A673 (cell line): Measurements from ENCODE around the gene CTNNA2. TPM values are rescaled to one million over a fixed set of nuclear protein-coding genes. Genes with fewer than 3 reads are reported as not detected.

Experiments used
- BruUV-seq: library from RNA; stranded (reverse); fragments of 400-500 nt; replicated peaks from 2 replicates; lab custom pipeline; 2021; lab: Mats Ljungman, UMichigan
- CTCF ChIA-PET: fragments of 300-600 bp; sonication (Branson Sonifier 250); formaldehyde crosslinking; loops from one replicate; lab custom pipeline; 2022; ENCODE audit warnings: antibody characterized with exemption; lab: Charles Lee
- POLR2A ChIA-PET: fragments of 300-600 bp; sonication (Branson Sonifier 250); formaldehyde crosslinking; loops from one replicate; lab custom pipeline; 2022; ENCODE audit warnings: antibody characterized with exemption; ENCODE audit not compliant: low non-redundant PET; lab: Charles Lee
- DNase-seq: peaks from one replicate; pipeline ENCODE4 v3.0.0-alpha.2; 2015; ENCODE audit warnings: low spot score
- H3K27ac ChIP-seq: fragments of 200-600 bp; sonication (generic); 2 replicates; pipeline ENCODE4 v1.5.1; 2016; ENCODE audit warnings: mixed run types, low read depth, mild to moderate bottlenecking, mixed read lengths, antibody characterized with exemption, low read length; ENCODE audit not compliant: poor library complexity, severe bottlenecking
- H3K27me3 ChIP-seq: fragments of 200-600 bp; sonication (generic); replicated peaks from 2 replicates; pipeline ENCODE4 v1.6.1; 2017; ENCODE audit warnings: mixed run types, low read depth, mild to moderate bottlenecking, mixed read lengths, antibody characterized with exemption, low read length; ENCODE audit not compliant: insufficient read depth, poor library complexity
- H3K36me3 ChIP-seq: fragments of 200-600 bp; sonication (generic); 2 replicates; pipeline ENCODE4 v1.6.1; 2016; ENCODE audit warnings: mixed run types, mild to moderate bottlenecking, mixed read lengths, antibody characterized with exemption, low read length; ENCODE audit not compliant: insufficient read depth, poor library complexity, severe bottlenecking
- H3K4me1 ChIP-seq: fragments of 200-600 bp; sonication (generic); 2 replicates; pipeline ENCODE4 v1.6.1; 2017; ENCODE audit warnings: mixed run types, mild to moderate bottlenecking, mixed read lengths, antibody characterized with exemption, low read length; ENCODE audit not compliant: insufficient read depth, poor library complexity, severe bottlenecking
- H3K4me3 ChIP-seq: fragments of 200-600 bp; sonication (generic); 2 replicates; pipeline ENCODE4 v1.5.1; 2016; ENCODE audit warnings: low read depth, mixed run types, mild to moderate bottlenecking, mixed read lengths, low read length; ENCODE audit not compliant: poor library complexity, severe bottlenecking
- H3K9me3 ChIP-seq: fragments of 200-600 bp; sonication (generic); 2 replicates; pipeline ENCODE4 v1.6.1; 2016; ENCODE audit warnings: mixed run types, low read depth, mild to moderate bottlenecking, mixed read lengths, antibody characterized with exemption, low read length; ENCODE audit not compliant: poor library complexity, severe bottlenecking
- EZH2 ChIP-seq: fragments of 200-600 bp; sonication (generic); IDR thresholded peaks from 2 replicates; pipeline ENCODE4 v1.6.1; 2017; ENCODE audit warnings: borderline replicate concordance, low read depth, mild to moderate bottlenecking, mixed read lengths, antibody characterized with exemption, low read length; ENCODE audit not compliant: poor library complexity, severe bottlenecking
- intact Hi-C: fragments of 100-400 bp; cut with micrococcal nuclease; formaldehyde crosslinking; loops from one replicate; pipeline ENCODE4 v1.10.0; 2022; ENCODE audit not compliant: unreplicated experiment
- total RNA-seq: library from RNA; stranded (reverse); gene quantifications from 2 replicates; pipeline ENCODE4 v1.2.3, GENCODE V29; 2021
- TF ChIP-seq, protein P1 (sequence below): fragments of 300-800, 200-600 bp; sonication (generic); conservative IDR thresholded peaks from 2 replicates; pipeline ENCODE4 v1.5.1; 2017; ENCODE audit warnings: low read depth, mild to moderate bottlenecking, antibody characterized with exemption, low read length, moderate library complexity, mixed read lengths

CTNNA2 gene
- total RNA-seq, 1 experiment from 2014 or later: not detected

DNA sequence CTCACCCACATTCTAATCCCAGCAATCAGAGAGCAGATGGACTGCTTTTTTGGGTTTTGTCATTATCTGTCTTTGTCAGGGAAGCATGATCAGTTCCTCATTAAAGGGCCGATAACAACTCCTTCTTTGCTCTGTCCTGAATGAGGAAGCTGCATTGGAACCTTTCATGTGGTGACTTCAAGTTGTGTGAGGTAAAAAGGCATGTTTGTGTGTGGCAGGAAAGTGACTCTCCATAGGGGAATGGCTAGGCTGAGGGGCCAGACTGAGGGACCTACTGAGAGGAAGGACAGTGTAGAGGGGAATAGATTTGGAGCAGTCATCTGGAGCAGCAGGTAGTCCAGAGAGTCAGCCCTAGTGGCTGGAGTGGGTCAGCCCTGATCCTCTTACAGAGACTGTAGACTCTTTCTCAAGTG lies 815.3 kb downstream of the CTNNA2 start:
- ChIA-PET POLR2A (interaction anchor here (0.6 kb wide), 1 partner anchor 81 kb away, joined by 3 read pairs; no protein-coding TSS in a partner anchor), CTCF (no interaction called here)
- Histone ChIP-seq H3K36me3 (no peaks in the 10 kb centered on the region), H3K27me3 (peaks cover 12% of the 10 kb centered on the region), H3K27ac (no peak overlapping the region), H3K4me1 (no peaks in the 10 kb centered on the region), H3K9me3 (no peaks in the 10 kb centered on the region), H3K4me3 (no peak overlapping the region)
- no TSS peak for BruUV-seq
- no peak for TF ChIP-seq EZH2
- TF ChIP-seq, protein P1, sequence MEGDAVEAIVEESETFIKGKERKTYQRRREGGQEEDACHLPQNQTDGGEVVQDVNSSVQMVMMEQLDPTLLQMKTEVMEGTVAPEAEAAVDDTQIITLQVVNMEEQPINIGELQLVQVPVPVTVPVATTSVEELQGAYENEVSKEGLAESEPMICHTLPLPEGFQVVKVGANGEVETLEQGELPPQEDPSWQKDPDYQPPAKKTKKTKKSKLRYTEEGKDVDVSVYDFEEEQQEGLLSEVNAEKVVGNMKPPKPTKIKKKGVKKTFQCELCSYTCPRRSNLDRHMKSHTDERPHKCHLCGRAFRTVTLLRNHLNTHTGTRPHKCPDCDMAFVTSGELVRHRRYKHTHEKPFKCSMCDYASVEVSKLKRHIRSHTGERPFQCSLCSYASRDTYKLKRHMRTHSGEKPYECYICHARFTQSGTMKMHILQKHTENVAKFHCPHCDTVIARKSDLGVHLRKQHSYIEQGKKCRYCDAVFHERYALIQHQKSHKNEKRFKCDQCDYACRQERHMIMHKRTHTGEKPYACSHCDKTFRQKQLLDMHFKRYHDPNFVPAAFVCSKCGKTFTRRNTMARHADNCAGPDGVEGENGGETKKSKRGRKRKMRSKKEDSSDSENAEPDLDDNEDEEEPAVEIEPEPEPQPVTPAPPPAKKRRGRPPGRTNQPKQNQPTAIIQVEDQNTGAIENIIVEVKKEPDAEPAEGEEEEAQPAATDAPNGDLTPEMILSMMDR: no peak
- DNase-seq: no peak
- intact Hi-C loops: no loop called here

DNA sequence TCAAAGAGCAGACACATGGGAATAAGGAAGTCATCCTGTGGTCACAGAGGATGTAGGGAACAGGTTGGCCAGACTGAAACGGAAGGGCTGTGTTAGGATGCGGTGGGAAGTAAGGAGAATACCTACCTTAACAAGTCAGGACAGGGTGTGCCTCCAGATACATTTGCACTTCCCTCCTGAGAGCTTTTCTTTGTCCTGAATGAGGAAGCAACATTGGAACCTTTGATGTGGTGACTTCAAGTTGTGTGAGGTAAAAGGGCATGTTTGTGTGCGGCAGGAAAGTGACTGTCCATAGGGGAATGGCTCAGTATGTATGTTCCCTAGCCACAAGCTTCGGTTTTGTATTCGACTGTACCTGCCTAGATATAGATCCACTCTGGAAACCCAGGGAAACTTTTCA lies 816.6 kb downstream of the CTNNA2 start:
- TF ChIP-seq EZH2: no peak
- TF ChIP-seq, protein P1: no peak
- Histone ChIP-seq H3K36me3 (no peaks in the 10 kb centered on the region), H3K27ac (no peak overlapping the region), H3K4me1 (no peaks in the 10 kb centered on the region), H3K27me3 (no peaks in the 10 kb centered on the region), H3K4me3 (no peak overlapping the region), H3K9me3 (no peaks in the 10 kb centered on the region)
- no peak for DNase-seq
- intact Hi-C loops: no loop called here
- ChIA-PET CTCF (interaction anchor here (0.6 kb wide), 1 partner anchor 8 kb away, joined by 6 read pairs; no protein-coding TSS in a partner anchor), POLR2A (no interaction called here)
- BruUV-seq: no TSS peak

DNA sequence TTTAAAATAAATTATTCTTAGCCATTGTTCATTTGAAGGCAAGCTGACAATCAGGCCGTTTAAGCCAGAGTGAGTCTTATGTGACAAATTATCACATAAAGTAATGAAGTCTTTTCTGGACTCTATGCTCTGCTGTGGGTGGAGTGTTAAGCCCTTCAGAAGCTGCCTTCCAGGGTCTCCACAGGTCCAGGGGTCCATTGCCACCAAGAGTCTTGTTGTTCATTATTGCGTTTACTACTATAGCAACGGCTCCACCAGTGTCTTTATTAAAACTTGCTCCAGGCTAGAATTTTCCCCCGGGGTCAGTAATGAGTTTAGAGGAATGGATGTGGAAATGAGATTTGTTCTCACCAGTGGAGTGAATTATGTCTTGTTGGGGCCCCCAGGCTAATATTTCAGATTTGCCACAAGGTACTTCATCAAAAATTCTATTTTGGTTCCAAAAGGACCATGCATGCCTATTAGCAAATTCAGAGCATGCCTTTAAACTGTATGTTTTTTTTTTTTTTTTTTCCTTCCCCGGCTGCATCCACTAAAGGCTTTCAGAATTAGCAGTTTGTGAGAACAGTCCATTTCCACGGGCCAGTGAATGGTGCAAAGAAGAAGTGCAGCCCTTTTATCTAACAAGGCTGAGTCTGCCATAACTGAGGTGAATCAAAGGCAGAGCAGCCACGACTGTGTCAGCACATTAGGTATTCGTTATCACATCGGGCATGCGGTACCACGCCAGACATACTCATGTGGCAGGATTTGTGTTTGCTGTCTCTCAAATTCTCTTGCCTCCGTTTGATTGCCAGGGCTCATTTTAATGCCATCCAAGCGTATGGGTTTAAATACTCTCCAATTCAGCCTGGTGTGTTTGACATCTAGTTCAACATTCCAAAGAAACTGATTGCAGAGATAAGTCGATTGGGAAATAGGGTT lies 817.9 kb downstream of the CTNNA2 start:
- Histone ChIP-seq H3K36me3 (no peaks in the 10 kb centered on the region), H3K27me3 (no peaks in the 10 kb centered on the region), H3K27ac (no peak overlapping the region), H3K4me3 (no peak overlapping the region), H3K4me1 (no peaks in the 10 kb centered on the region), H3K9me3 (no peaks in the 10 kb centered on the region)
- TF ChIP-seq EZH2: no peak
- TF ChIP-seq, protein P1: no peak
- BruUV-seq: no TSS peak
- intact Hi-C loops: no loop called here
- ChIA-PET CTCF (no interaction called here), POLR2A (no interaction called here)
- DNase-seq: no peak
